Astrocyte (in vitro differentiated cells and primary cell): ENCODE data around the gene SLC7A6OS. TPM values are rescaled to one million over a fixed set of nuclear protein-coding genes. Genes with fewer than 3 reads are reported as not detected.

Source experiments
- DNase-seq: peaks from one replicate; pipeline ENCODE4 v3.0.0-alpha.2; 2010; ENCODE audit warnings: low read depth
- FAIRE-seq: peaks from 2 replicates; lab custom pipeline; 2011; peaks lifted over from hg19 to GRCh38; lab: Jason Lieb, UNC
- H2AFZ ChIP-seq: 2 replicates; pipeline ENCODE4 v1.6.0; 2012; ENCODE audit warnings: low read depth, low read length, inconsistent platforms
- H3K27ac ChIP-seq: 2 replicates; pipeline ENCODE4 v1.5.1; 2011; ENCODE audit warnings: low read depth, low read length, inconsistent platforms
- H3K27me3 ChIP-seq: 2 replicates; pipeline ENCODE4 v1.6.0; 2011; ENCODE audit warnings: low read length, inconsistent platforms; ENCODE audit not compliant: insufficient read depth
- H3K36me3 ChIP-seq: 2 replicates; pipeline ENCODE4 v1.5.1; 2011; ENCODE audit warnings: low read length, inconsistent platforms; ENCODE audit not compliant: insufficient read depth
- H3K4me1 ChIP-seq: 2 replicates; pipeline ENCODE4 v1.5.1; 2011; ENCODE audit warnings: low read length, inconsistent platforms; ENCODE audit not compliant: insufficient read depth
- H3K4me2 ChIP-seq: 2 replicates; pipeline ENCODE4 v1.6.0; 2012; ENCODE audit warnings: low read length, inconsistent platforms
- H3K4me3 ChIP-seq: 2 replicates; pipeline ENCODE4 v1.5.1; 2011; ENCODE audit warnings: low read depth, mild to moderate bottlenecking, low read length, inconsistent platforms; ENCODE audit not compliant: insufficient read depth
- H3K79me2 ChIP-seq: 2 replicates; pipeline ENCODE4 v1.6.0; 2012; ENCODE audit warnings: mild to moderate bottlenecking, low read length, inconsistent platforms; ENCODE audit not compliant: insufficient read depth
- H3K9ac ChIP-seq: 2 replicates; pipeline ENCODE4 v1.6.0; 2012; ENCODE audit warnings: mild to moderate bottlenecking, low read length, inconsistent platforms
- H3K9me3 ChIP-seq: 2 replicates; pipeline ENCODE4 v1.5.1; 2012; ENCODE audit warnings: low read depth, mild to moderate bottlenecking, low read length, inconsistent platforms; ENCODE audit not compliant: insufficient read depth
- H4K20me1 ChIP-seq: 2 replicates; pipeline ENCODE4 v1.6.0; 2012; ENCODE audit warnings: low read length, inconsistent platforms; ENCODE audit not compliant: insufficient read depth
- H3K27ac Mint-ChIP-seq: one replicate; pipeline ENCODE4 v1.8.0; 2021; ENCODE audit warnings: mild to moderate bottlenecking, mixed read lengths; ENCODE audit not compliant: unreplicated experiment
- H3K27me3 Mint-ChIP-seq: one replicate; pipeline ENCODE4 v1.8.0; 2021; ENCODE audit warnings: low read depth, mixed read lengths; ENCODE audit not compliant: unreplicated experiment
- H3K36me3 Mint-ChIP-seq: one replicate; pipeline ENCODE4 v1.8.0; 2021; ENCODE audit warnings: low read depth, mixed read lengths; ENCODE audit not compliant: unreplicated experiment
- H3K4me1 Mint-ChIP-seq: one replicate; pipeline ENCODE4 v1.8.0; 2021; ENCODE audit warnings: low read depth, mixed read lengths; ENCODE audit not compliant: unreplicated experiment
- H3K4me3 Mint-ChIP-seq: one replicate; pipeline ENCODE4 v1.8.0; 2021; ENCODE audit warnings: mild to moderate bottlenecking, moderate library complexity, mixed read lengths; ENCODE audit not compliant: unreplicated experiment
- H3K9me3 Mint-ChIP-seq: one replicate; pipeline ENCODE4 v1.8.0; 2021; ENCODE audit warnings: mild to moderate bottlenecking, mixed read lengths; ENCODE audit not compliant: unreplicated experiment
- CTCF ChIP-seq: IDR thresholded peaks from 2 replicates; pipeline ENCODE4 v1.5.1; 2011; ENCODE audit warnings: low read depth, mild to moderate bottlenecking, inconsistent platforms, low read length, moderate library complexity; ENCODE audit not compliant: insufficient read depth
- EZH2 ChIP-seq: IDR thresholded peaks from 2 replicates; pipeline ENCODE4 v1.6.1; 2012; ENCODE audit warnings: mild to moderate bottlenecking, low read length, inconsistent platforms; ENCODE audit not compliant: insufficient read depth
- total RNA-seq: library from RNA; stranded (reverse); gene quantifications from 2 replicates; pipeline ENCODE4 v1.2.1, GENCODE V29; 2021

The SLC7A6OS gene
- total RNA-seq, 1 donor from 2014 or later = 16.7 TPM

- no peaks in the 10 kb centered on the region for H3K79me2 ChIP-seq
- no peak overlapping the region for H3K27ac ChIP-seq
- DNase-seq = no peak
- no peak overlapping the region for H3K4me2 ChIP-seq
- no peak overlapping the region for H3K4me3 ChIP-seq
- H3K4me3 Mint-ChIP-seq = no peak overlapping the region
- FAIRE-seq = no peak
- TF ChIP-seq CTCF (no peak), EZH2 (no peak)
- H3K27me3 Mint-ChIP-seq = no peaks in the 10 kb centered on the region
- H3K4me1 Mint-ChIP-seq = peaks cover 3% of the 10 kb centered on the region
- no peak overlapping the region for H3K27ac Mint-ChIP-seq
- peaks cover 6% of the 10 kb centered on the region for H3K36me3 Mint-ChIP-seq
- H2AFZ ChIP-seq = no peak overlapping the region
- H3K27me3 ChIP-seq = no peaks in the 10 kb centered on the region
- no peaks in the 10 kb centered on the region for H3K4me1 ChIP-seq
- no peak overlapping the region for H3K9ac ChIP-seq
- H3K36me3 ChIP-seq = peaks cover 5% of the 10 kb centered on the region
- H3K9me3 Mint-ChIP-seq = no peaks in the 10 kb centered on the region
- H3K9me3 ChIP-seq = no peaks in the 10 kb centered on the region
- no peaks in the 10 kb centered on the region for H4K20me1 ChIP-seq
Measured at GRCh38 chr16:68356919-68357286, 46.2 kb upstream of the SLC7A6OS start.

- Histone ChIP-seq H3K9ac (no peak overlapping the region), H4K20me1 (no peaks in the 10 kb centered on the region), H3K4me1 (no peaks in the 10 kb centered on the region), H3K4me2 (no peak overlapping the region), H3K27ac (no peak overlapping the region), H3K79me2 (no peaks in the 10 kb centered on the region), H2AFZ (no peak overlapping the region), H3K36me3 (peaks cover 5% of the 10 kb centered on the region), H3K9me3 (no peaks in the 10 kb centered on the region), H3K27me3 (no peaks in the 10 kb centered on the region), H3K4me3 (no peak overlapping the region)
- H3K4me1 Mint-ChIP-seq = peaks cover 3% of the 10 kb centered on the region
- no peaks in the 10 kb centered on the region for H3K27me3 Mint-ChIP-seq
- no peak overlapping the region for H3K4me3 Mint-ChIP-seq
- TF ChIP-seq CTCF (no peak), EZH2 (no peak)
- no peaks in the 10 kb centered on the region for H3K9me3 Mint-ChIP-seq
- peaks cover 6% of the 10 kb centered on the region for H3K36me3 Mint-ChIP-seq
- no peak for DNase-seq
- no peak overlapping the region for H3K27ac Mint-ChIP-seq
- FAIRE-seq = no peak
Measured at GRCh38 chr16:68356249-68356918, 45.6 kb upstream of the SLC7A6OS start.

GRCh38 chr16:68355447-68356248 is 44.9 kb upstream of the SLC7A6OS start:
- no peak overlapping the region for H3K27ac ChIP-seq
- H2AFZ ChIP-seq = no peak overlapping the region
- no peaks in the 10 kb centered on the region for H3K4me1 ChIP-seq
- H3K4me2 ChIP-seq = no peak overlapping the region
- H4K20me1 ChIP-seq = peaks cover 3% of the 10 kb centered on the region
- H3K36me3 ChIP-seq = peaks cover 5% of the 10 kb centered on the region
- Mint-ChIP-seq H3K4me1 (peaks cover 3% of the 10 kb centered on the region), H3K27ac (no peak overlapping the region), H3K4me3 (no peak overlapping the region), H3K9me3 (no peaks in the 10 kb centered on the region), H3K36me3 (peaks cover 6% of the 10 kb centered on the region), H3K27me3 (no peaks in the 10 kb centered on the region)
- H3K27me3 ChIP-seq = no peaks in the 10 kb centered on the region
- no peaks in the 10 kb centered on the region for H3K79me2 ChIP-seq
- DNase-seq = no peak
- TF ChIP-seq CTCF (no peak), EZH2 (no peak)
- H3K9me3 ChIP-seq = no peaks in the 10 kb centered on the region
- no peak for FAIRE-seq
- no peak overlapping the region for H3K4me3 ChIP-seq
- H3K9ac ChIP-seq = no peak overlapping the region
